ENCODE results near the gene GPATCH4. TPM values are rescaled to one million over a fixed set of nuclear protein-coding genes. Genes with fewer than 3 reads are reported as not detected.

Gene GPATCH4
- total RNA-seq, 3 donors from 2014 or later = 17.4 to 25.9 (median 21.5) TPM

DNA sequence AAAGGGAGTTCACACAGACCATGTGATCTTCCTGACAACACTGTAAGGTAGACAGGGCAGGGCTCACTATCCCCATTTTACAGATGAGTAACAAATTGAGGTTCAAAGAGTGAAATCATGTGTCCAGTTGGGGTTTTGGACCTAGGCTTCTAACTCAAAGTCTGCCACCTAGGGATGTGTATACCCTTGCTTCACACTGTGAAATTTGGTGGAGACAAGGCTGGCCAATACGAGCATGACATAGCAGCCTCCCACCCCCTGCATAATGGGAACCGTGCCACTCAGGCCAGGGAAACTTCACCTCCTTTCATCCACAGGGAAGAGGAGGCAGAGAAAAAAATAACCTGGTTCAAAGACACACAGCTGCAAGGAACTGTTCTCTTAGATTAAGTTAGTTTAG lies 35.8 kb downstream of the GPATCH4 start:
- DNase-seq = no peak
- intact Hi-C loops (cut with DNase I, micrococcal nuclease) = no loop called here
- H3K4me3 ChIP-seq = no peak overlapping the region
- no peaks in the 10 kb centered on the region for H3K9me3 ChIP-seq
- H3K4me1 ChIP-seq (ENCODE audit: low read depth) = peaks cover 4% of the 10 kb centered on the region
- no peaks in the 10 kb centered on the region for H3K36me3 ChIP-seq (ENCODE audit: low read depth)
- TF ChIP-seq, protein P1, sequence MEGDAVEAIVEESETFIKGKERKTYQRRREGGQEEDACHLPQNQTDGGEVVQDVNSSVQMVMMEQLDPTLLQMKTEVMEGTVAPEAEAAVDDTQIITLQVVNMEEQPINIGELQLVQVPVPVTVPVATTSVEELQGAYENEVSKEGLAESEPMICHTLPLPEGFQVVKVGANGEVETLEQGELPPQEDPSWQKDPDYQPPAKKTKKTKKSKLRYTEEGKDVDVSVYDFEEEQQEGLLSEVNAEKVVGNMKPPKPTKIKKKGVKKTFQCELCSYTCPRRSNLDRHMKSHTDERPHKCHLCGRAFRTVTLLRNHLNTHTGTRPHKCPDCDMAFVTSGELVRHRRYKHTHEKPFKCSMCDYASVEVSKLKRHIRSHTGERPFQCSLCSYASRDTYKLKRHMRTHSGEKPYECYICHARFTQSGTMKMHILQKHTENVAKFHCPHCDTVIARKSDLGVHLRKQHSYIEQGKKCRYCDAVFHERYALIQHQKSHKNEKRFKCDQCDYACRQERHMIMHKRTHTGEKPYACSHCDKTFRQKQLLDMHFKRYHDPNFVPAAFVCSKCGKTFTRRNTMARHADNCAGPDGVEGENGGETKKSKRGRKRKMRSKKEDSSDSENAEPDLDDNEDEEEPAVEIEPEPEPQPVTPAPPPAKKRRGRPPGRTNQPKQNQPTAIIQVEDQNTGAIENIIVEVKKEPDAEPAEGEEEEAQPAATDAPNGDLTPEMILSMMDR (IDR thresholded peaks at IDR 0.05) = no peak
- ATAC-seq = no peak

DNA sequence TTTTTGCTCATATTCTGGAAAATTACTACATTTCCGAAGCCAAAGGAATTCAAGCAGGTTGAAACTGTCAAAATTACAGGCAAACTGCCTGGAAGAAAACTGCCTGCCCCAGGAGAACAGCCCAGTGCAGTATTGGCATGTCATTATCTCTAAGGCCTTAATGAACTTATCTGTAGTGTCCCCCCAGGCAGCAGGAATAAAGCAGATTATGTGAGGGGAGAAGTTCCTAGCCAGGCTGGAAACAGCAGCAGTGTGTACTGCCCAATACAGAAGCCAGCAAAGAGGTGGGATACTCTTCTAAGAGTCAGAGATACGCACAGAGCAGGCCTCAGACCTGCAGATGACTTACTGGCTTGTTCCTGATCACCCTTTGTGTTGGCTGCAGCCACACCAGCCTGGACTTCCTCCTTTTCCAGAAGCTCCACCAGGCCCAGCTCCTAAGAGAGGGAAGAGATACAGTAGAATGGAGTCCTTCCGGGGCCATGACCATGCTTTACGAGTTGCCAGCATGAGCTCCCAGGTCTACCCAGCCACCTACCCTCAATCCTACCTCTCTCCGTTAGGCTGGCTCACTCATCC lies 40.6 kb downstream of the GPATCH4 start:
- DNase-seq = no peak
- Histone ChIP-seq H3K36me3 (ENCODE audit: low read depth) (no peaks in the 10 kb centered on the region), H3K4me3 (no peak overlapping the region), H3K4me1 (ENCODE audit: low read depth) (no peaks in the 10 kb centered on the region), H3K9me3 (no peaks in the 10 kb centered on the region)
- no peak for ATAC-seq
- intact Hi-C loops (cut with DNase I, micrococcal nuclease) = no loop called here
- TF ChIP-seq, protein P1 (IDR thresholded peaks at IDR 0.05) = no peak

DNA sequence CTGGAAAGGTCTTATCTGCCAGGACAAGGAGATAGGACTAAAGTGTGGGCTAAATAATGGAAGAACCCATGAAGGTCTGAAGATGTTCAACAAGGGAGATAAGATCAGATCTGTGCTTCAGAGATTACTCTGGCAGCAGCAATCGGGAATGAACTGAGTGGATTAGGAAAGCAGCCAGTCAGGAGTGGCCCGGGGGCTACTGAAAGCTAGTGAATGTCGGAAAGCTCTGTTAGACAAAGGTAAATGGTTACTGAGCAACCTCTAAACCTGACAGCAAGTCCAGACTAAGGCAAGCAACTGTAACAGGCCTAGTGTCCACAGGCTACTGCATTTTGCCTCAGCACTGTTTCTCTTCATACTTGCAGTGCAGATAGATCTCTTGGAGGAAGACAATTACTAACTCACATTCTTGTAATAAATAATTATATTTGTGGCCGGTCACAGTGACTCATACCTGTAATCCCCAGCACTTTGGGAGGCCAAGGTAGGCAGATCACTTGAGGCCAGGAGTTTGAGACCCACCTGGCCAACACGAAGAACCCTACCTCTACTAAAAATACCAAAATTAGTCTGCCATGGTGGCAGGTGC lies 41.4 kb downstream of the GPATCH4 start:
- Histone ChIP-seq H3K9me3 (no peaks in the 10 kb centered on the region), H3K4me3 (no peak overlapping the region), H3K4me1 (ENCODE audit: low read depth) (no peaks in the 10 kb centered on the region), H3K36me3 (ENCODE audit: low read depth) (no peaks in the 10 kb centered on the region)
- TF ChIP-seq, protein P1 (IDR thresholded peaks at IDR 0.05) = no peak
- intact Hi-C loops (cut with DNase I, micrococcal nuclease) = no loop called here
- DNase-seq = no peak
- no peak for ATAC-seq

DNA sequence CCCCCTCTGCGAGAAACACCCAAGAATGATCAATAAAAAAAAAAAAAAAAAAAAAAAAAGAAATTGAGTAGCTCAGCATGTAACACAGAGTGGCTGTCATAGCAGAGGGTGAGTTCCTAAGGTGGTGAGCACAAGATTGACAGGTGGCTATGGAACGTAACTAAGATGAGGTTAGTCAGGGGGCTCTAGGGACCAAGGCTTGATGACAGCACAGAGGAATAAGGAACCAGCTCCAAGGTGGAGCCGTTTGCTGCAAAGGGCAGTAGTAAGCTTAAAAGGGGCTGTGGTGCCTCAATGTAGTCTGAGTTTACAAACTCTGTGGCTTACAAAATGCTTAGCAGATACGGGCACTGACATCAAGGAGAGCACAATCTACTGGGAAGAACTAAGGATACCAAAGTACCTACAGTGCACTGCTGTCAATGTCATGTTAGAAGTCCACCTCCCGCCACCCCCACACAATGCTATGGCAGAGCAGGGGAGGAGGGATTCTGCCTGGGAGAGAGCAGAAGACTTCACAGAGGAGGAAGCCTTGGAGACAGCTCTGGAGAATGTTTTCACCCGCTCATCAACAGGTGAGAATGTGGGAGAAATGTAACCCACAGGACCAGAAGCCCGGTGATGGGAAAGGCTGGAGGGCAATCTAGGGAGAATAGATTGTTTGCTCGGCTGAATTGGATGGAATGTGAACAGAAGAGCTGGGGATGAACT lies 42.0 kb downstream of the GPATCH4 start:
- intact Hi-C loops (cut with DNase I, micrococcal nuclease) = no loop called here

DNA sequence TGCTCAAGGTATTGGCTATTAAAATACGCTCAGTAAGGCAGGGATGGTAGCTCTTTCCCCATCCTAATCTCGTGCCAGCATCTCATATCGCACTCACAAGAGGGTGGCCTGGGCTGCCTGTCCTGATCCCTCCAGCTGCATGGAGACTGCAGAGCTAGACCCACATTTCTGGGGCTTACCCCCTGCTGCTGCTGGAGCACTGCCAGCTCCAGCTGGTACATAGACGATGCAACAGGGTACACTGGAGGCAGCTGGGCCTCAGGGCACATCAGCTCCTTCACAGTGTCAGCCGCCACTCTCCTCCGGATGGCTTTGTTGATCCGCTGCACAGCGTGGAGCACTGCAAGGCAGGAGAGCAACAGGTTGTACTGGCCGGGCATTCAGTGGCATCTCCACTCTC lies 44.9 kb downstream of the GPATCH4 start:
- ATAC-seq = no peak
- no peak for DNase-seq
- TF ChIP-seq, protein P1 (IDR thresholded peaks at IDR 0.05) = no peak
- Histone ChIP-seq H3K36me3 (ENCODE audit: low read depth) (no peaks in the 10 kb centered on the region), H3K4me3 (no peak overlapping the region), H3K9me3 (no peaks in the 10 kb centered on the region), H3K4me1 (ENCODE audit: low read depth) (no peaks in the 10 kb centered on the region)
- intact Hi-C loops (cut with DNase I, micrococcal nuclease) = no loop called here

More for the DNA sequence above, 42.0 kb downstream of the GPATCH4 start:
- Histone ChIP-seq H3K9me3 (no peaks in the 10 kb centered on the region), H3K4me3 (no peak overlapping the region), H3K4me1 (ENCODE audit: low read depth) (no peaks in the 10 kb centered on the region), H3K36me3 (ENCODE audit: low read depth) (no peaks in the 10 kb centered on the region)
- ATAC-seq = no peak
- DNase-seq = no peak
- TF ChIP-seq, protein P1 (IDR thresholded peaks at IDR 0.05) = no peak
